Liver (tissue), 3 donors: ENCODE results near the gene SERINC3.

Source experiments
- FOXA1 ChIP-seq: IDR thresholded peaks from 2 replicates; pipeline ENCODE4 v1.6.1; 2016; ENCODE audit warnings: antibody characterized with exemption
- HNF4G ChIP-seq: IDR thresholded peaks from 2 replicates; pipeline ENCODE4 v1.6.1; 2016; ENCODE audit warnings: antibody characterized with exemption
- RAD21 ChIP-seq, 2 donors: IDR thresholded peaks; 2 replicates each; pipeline ENCODE4 v1.6.1; 2016; ENCODE audit warnings: antibody characterized with exemption in 2 of 2, mild to moderate bottlenecking in 2 of 2
- SP1 ChIP-seq: IDR thresholded peaks from 2 replicates; pipeline ENCODE4 v1.6.1; 2018; ENCODE audit warnings: antibody characterized with exemption, mild to moderate bottlenecking
- TF ChIP-seq, protein P1 (sequence below): fragments of 150-350 bp; IDR thresholded peaks from 2 replicates; pipeline ENCODE4 v1.5.1; 2017; ENCODE audit warnings: improper control_type of control experiment, low read depth, low read length; ENCODE audit not compliant: missing input control
- TF ChIP-seq, protein P2 (sequence below): IDR thresholded peaks from 2 replicates; pipeline ENCODE4 v1.6.1; 2016; ENCODE audit warnings: antibody characterized with exemption, mild to moderate bottlenecking
- TF ChIP-seq, protein P3 (sequence below): IDR thresholded peaks from 2 replicates; pipeline ENCODE4 v1.6.1; 2016; ENCODE audit warnings: antibody characterized with exemption
- donor health status: healthy.
- donor health status: healthy.

GRCh38 chr20:44460795-44461141 is 61.1 kb downstream of the SERINC3 start:
- TF ChIP-seq, protein P1, sequence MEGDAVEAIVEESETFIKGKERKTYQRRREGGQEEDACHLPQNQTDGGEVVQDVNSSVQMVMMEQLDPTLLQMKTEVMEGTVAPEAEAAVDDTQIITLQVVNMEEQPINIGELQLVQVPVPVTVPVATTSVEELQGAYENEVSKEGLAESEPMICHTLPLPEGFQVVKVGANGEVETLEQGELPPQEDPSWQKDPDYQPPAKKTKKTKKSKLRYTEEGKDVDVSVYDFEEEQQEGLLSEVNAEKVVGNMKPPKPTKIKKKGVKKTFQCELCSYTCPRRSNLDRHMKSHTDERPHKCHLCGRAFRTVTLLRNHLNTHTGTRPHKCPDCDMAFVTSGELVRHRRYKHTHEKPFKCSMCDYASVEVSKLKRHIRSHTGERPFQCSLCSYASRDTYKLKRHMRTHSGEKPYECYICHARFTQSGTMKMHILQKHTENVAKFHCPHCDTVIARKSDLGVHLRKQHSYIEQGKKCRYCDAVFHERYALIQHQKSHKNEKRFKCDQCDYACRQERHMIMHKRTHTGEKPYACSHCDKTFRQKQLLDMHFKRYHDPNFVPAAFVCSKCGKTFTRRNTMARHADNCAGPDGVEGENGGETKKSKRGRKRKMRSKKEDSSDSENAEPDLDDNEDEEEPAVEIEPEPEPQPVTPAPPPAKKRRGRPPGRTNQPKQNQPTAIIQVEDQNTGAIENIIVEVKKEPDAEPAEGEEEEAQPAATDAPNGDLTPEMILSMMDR, result peak; percentile 52
- TF ChIP-seq SP1 (no peak), RAD21 (IDR thresholded peaks at IDR 0.05) (peak; percentile 88 to 90), FOXA1 (no peak), HNF4G (no peak)
- TF ChIP-seq, protein P2, sequence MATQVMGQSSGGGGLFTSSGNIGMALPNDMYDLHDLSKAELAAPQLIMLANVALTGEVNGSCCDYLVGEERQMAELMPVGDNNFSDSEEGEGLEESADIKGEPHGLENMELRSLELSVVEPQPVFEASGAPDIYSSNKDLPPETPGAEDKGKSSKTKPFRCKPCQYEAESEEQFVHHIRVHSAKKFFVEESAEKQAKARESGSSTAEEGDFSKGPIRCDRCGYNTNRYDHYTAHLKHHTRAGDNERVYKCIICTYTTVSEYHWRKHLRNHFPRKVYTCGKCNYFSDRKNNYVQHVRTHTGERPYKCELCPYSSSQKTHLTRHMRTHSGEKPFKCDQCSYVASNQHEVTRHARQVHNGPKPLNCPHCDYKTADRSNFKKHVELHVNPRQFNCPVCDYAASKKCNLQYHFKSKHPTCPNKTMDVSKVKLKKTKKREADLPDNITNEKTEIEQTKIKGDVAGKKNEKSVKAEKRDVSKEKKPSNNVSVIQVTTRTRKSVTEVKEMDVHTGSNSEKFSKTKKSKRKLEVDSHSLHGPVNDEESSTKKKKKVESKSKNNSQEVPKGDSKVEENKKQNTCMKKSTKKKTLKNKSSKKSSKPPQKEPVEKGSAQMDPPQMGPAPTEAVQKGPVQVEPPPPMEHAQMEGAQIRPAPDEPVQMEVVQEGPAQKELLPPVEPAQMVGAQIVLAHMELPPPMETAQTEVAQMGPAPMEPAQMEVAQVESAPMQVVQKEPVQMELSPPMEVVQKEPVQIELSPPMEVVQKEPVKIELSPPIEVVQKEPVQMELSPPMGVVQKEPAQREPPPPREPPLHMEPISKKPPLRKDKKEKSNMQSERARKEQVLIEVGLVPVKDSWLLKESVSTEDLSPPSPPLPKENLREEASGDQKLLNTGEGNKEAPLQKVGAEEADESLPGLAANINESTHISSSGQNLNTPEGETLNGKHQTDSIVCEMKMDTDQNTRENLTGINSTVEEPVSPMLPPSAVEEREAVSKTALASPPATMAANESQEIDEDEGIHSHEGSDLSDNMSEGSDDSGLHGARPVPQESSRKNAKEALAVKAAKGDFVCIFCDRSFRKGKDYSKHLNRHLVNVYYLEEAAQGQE, result no peak
- TF ChIP-seq, protein P3, sequence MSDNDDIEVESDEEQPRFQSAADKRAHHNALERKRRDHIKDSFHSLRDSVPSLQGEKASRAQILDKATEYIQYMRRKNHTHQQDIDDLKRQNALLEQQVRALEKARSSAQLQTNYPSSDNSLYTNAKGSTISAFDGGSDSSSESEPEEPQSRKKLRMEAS, result no peak
